ENCODE results near the gene PPM1J.

- TF ChIP-seq CTCF (IDR thresholded peaks at IDR 0.05; ENCODE audit: insufficient read depth, low read length, poor library complexity, severe bottlenecking) (no peak), EZH2phosphoT487 (conservative IDR thresholded peaks at IDR 0.05; ENCODE audit: low read length) (no peak)
These were observed 5.0 kb downstream of the PPM1J start for GRCh38 chr1:112710159-112710558.
